Caco-2 (cell line): Measurements from ENCODE around the gene CGA. TPM values are rescaled to one million over a fixed set of nuclear protein-coding genes. Genes with fewer than 3 reads are reported as not detected.

ENCODE experiments used
- BruUV-seq: library from RNA; stranded (reverse); fragments of 400-500 nt; replicated peaks from 2 replicates; lab custom pipeline; 2021; lab: Mats Ljungman, UMichigan
- CTCF ChIA-PET: fragments of 300-600 bp; sonication (Branson Sonifier 250); formaldehyde crosslinking; loops from one replicate; lab custom pipeline; 2022; ENCODE audit warnings: antibody characterized with exemption; lab: Charles Lee
- POLR2A ChIA-PET: fragments of 300-600 bp; sonication (Branson Sonifier 250); formaldehyde crosslinking; loops from one replicate; lab custom pipeline; 2022; ENCODE audit warnings: antibody characterized with exemption; lab: Charles Lee
- DNase-seq, 2 experiments: peaks; one replicate each; pipeline versions ENCODE4 v3.0.0 to v3.0.0-alpha.2; 2020 to 2022
- H3K27me3 ChIP-seq: replicated peaks from 2 replicates; pipeline ENCODE4 v1.6.0; 2011; ENCODE audit warnings: low read length; ENCODE audit not compliant: control insufficient read depth, insufficient read depth
- H3K36me3 ChIP-seq: 2 replicates; pipeline ENCODE4 v1.5.1; 2011; ENCODE audit warnings: low read length; ENCODE audit not compliant: control insufficient read depth, insufficient read depth
- H3K4me1 ChIP-seq: fragments of 250-450 bp; sonication (Bioruptor Pico); 2 replicates; pipeline ENCODE4 v1.5.1; 2020; ENCODE audit warnings: mild to moderate bottlenecking
- H3K4me3 ChIP-seq: 2 replicates; pipeline ENCODE4 v1.5.1; 2011; ENCODE audit warnings: low read depth, mild to moderate bottlenecking, control low read depth, low read length
- H3K9me3 ChIP-seq: fragments of 250-450 bp; sonication (Bioruptor Pico); 2 replicates; pipeline ENCODE4 v1.5.1; 2020; ENCODE audit warnings: mild to moderate bottlenecking, moderate library complexity
- H3K27ac Mint-ChIP-seq: one replicate; pipeline ENCODE4 v1.8.0; 2022; ENCODE audit warnings: mixed read lengths; ENCODE audit not compliant: unreplicated experiment
- H3K27me3 Mint-ChIP-seq: one replicate; pipeline ENCODE4 v1.8.0; 2022; ENCODE audit warnings: mixed read lengths; ENCODE audit not compliant: insufficient read depth, unreplicated experiment
- H3K36me3 Mint-ChIP-seq: one replicate; pipeline ENCODE4 v1.8.0; 2022; ENCODE audit warnings: mild to moderate bottlenecking, mixed read lengths; ENCODE audit not compliant: insufficient read depth, unreplicated experiment
- H3K4me1 Mint-ChIP-seq: one replicate; pipeline ENCODE4 v1.8.0; 2022; ENCODE audit warnings: low read depth, mixed read lengths; ENCODE audit not compliant: unreplicated experiment
- H3K4me3 Mint-ChIP-seq: one replicate; pipeline ENCODE4 v1.8.0; 2022; ENCODE audit warnings: mild to moderate bottlenecking, moderate library complexity, mixed read lengths; ENCODE audit not compliant: unreplicated experiment
- H3K9me3 Mint-ChIP-seq: one replicate; pipeline ENCODE4 v1.8.0; 2022; ENCODE audit warnings: mixed read lengths; ENCODE audit not compliant: unreplicated experiment
- intact Hi-C: fragments of 100-400 bp; cut with micrococcal nuclease; formaldehyde crosslinking; loops from one replicate; pipeline ENCODE4 v1.10.0; 2022; ENCODE audit not compliant: unreplicated experiment
- total RNA-seq: library from RNA; stranded (reverse); gene quantifications from 2 replicates; pipeline ENCODE4 v1.2.3, GENCODE V29; 2022
- TF ChIP-seq, protein P1 (sequence below), 2 experiments: fragments of 200-600 bp in 1 of 2; IDR thresholded peaks; 1 replicate in 1 of 2; 2 replicates in 1 of 2; pipeline versions ENCODE4 v1.5.1 to v1.8.0; 2011 to 2022; ENCODE audit warnings: antibody characterized with exemption in 1 of 2, control low read depth in 1 of 2, inconsistent platforms in 1 of 2, low read depth in 1 of 2, low read length in 1 of 2, mild to moderate bottlenecking in 1 of 2, moderate library complexity in 1 of 2; ENCODE audit not compliant: insufficient read depth in 1 of 2, severe bottlenecking in 1 of 2, unreplicated experiment in 1 of 2

CGA gene
- total RNA-seq, 1 experiment from 2014 or later: not detected

DNA sequence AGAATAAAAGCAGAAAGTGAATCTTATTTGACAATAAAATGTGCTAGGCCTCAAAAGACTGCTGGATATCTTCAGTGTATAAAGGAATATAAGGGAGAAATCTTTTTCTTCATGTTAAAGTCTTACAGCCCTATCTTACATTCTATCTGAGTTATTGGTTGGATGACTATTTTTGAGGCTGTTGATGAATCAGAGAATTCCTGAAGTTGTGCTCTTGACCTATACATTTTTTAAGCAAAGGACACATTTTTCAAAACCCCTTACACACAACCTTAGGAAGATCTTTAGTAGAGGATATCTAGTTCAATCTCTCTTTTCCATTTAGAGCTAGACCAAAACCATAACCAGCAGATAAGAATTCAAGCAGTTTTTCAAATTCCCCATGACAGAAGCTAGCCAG lies 10.9 kb upstream of the CGA start:
- BruUV-seq: no TSS peak
- ChIA-PET CTCF (no interaction called here), POLR2A (no interaction called here)
- Histone ChIP-seq H3K27me3 (no peaks in the 10 kb centered on the region), H3K4me1 (no peaks in the 10 kb centered on the region), H3K36me3 (no peaks in the 10 kb centered on the region), H3K4me3 (no peak overlapping the region), H3K9me3 (no peaks in the 10 kb centered on the region)
- no peak for DNase-seq
- H3K9me3 Mint-ChIP-seq: no peaks in the 10 kb centered on the region
- H3K27ac Mint-ChIP-seq: no peak overlapping the region
- TF ChIP-seq, protein P1, sequence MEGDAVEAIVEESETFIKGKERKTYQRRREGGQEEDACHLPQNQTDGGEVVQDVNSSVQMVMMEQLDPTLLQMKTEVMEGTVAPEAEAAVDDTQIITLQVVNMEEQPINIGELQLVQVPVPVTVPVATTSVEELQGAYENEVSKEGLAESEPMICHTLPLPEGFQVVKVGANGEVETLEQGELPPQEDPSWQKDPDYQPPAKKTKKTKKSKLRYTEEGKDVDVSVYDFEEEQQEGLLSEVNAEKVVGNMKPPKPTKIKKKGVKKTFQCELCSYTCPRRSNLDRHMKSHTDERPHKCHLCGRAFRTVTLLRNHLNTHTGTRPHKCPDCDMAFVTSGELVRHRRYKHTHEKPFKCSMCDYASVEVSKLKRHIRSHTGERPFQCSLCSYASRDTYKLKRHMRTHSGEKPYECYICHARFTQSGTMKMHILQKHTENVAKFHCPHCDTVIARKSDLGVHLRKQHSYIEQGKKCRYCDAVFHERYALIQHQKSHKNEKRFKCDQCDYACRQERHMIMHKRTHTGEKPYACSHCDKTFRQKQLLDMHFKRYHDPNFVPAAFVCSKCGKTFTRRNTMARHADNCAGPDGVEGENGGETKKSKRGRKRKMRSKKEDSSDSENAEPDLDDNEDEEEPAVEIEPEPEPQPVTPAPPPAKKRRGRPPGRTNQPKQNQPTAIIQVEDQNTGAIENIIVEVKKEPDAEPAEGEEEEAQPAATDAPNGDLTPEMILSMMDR (IDR thresholded peaks at IDR 0.05; ENCODE audit: insufficient read depth in 1 of 2, low read depth in 1 of 2, low read length in 1 of 2, severe bottlenecking in 1 of 2, unreplicated experiment in 1 of 2): no peak
- intact Hi-C loops: no loop called here
- no peaks in the 10 kb centered on the region for H3K4me1 Mint-ChIP-seq
- H3K4me3 Mint-ChIP-seq: no peak overlapping the region
- no peaks in the 10 kb centered on the region for H3K27me3 Mint-ChIP-seq
- no peaks in the 10 kb centered on the region for H3K36me3 Mint-ChIP-seq

DNA sequence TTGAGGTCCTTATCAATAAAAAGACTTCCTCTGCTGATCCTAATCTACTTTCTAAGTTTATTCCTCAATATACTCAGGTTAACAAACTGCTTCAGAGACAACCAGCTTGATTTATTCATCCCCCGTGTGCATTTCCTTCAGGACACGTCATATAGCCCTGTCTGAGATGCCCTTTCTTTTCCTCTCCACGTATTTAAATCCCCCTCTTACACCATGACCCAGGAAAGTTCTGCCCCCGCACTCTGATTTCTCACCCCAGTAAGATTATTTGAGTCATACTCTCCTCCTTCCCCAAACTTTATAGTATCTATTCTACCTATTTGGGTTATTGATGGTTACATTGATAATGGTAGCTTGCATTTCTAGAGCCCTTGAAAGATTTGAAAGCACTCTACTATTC lies 9.8 kb upstream of the CGA start:
- ChIA-PET POLR2A (no interaction called here), CTCF (no interaction called here)
- H3K36me3 ChIP-seq: no peaks in the 10 kb centered on the region
- H3K4me1 Mint-ChIP-seq: peaks cover 5% of the 10 kb centered on the region
- no peaks in the 10 kb centered on the region; the same call in 1 of the 2 replicates for H3K4me1 ChIP-seq
- intact Hi-C loops: no loop called here
- DNase-seq: no peak
- no TSS peak for BruUV-seq
- H3K9me3 ChIP-seq: no peaks in the 10 kb centered on the region
- H3K27me3 Mint-ChIP-seq: no peaks in the 10 kb centered on the region
- H3K27ac Mint-ChIP-seq: no peak overlapping the region
- H3K9me3 Mint-ChIP-seq: no peaks in the 10 kb centered on the region
- H3K36me3 Mint-ChIP-seq: no peaks in the 10 kb centered on the region
- TF ChIP-seq, protein P1 (IDR thresholded peaks at IDR 0.05; ENCODE audit: insufficient read depth in 1 of 2, low read depth in 1 of 2, low read length in 1 of 2, severe bottlenecking in 1 of 2, unreplicated experiment in 1 of 2): no peak
- no peak overlapping the region for H3K4me3 ChIP-seq
- H3K27me3 ChIP-seq: no peaks in the 10 kb centered on the region
- no peak overlapping the region for H3K4me3 Mint-ChIP-seq

DNA sequence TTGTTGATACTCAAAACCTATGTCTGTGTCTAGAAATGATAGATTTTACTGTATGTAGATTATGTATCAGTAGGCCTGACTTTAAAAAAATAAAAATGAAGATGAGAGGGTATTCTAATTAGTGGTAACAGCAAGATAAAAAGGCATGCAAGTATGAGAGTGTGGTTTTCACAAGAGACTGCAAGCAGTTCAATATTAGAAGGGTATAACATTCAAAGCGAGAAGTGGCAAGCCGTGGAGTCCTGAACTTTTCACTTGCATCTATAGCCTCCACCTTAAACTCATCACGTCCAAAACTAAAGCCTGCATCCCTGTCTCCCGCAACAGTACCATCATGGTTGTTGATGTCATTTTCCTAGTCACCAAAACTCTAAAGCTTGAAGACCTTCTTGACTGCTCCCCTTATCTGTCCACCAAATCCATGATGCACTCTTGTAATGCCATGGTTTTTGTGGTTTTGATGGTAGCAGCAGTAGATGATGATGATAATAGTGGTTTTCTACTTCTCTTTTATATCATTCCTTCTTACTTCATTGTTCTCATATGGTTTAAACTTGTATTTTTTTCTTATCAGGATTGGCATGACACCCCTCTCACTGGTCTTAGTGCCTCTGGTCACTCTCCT lies 9.2 kb upstream of the CGA start:
- H3K36me3 Mint-ChIP-seq: no peaks in the 10 kb centered on the region
- TF ChIP-seq, protein P1 (IDR thresholded peaks at IDR 0.05; ENCODE audit: insufficient read depth in 1 of 2, low read depth in 1 of 2, low read length in 1 of 2, severe bottlenecking in 1 of 2, unreplicated experiment in 1 of 2): no peak
- DNase-seq: no peak
- Histone ChIP-seq H3K36me3 (no peaks in the 10 kb centered on the region), H3K27me3 (no peaks in the 10 kb centered on the region), H3K4me1 (peaks cover 4% of the 10 kb centered on the region; the same call in 1 of the 2 replicates), H3K4me3 (no peak overlapping the region), H3K9me3 (no peaks in the 10 kb centered on the region)
- H3K27me3 Mint-ChIP-seq: no peaks in the 10 kb centered on the region
- H3K27ac Mint-ChIP-seq: no peak overlapping the region
- intact Hi-C loops: no loop called here
- ChIA-PET POLR2A (no interaction called here), CTCF (no interaction called here)
- H3K4me1 Mint-ChIP-seq: peaks cover 11% of the 10 kb centered on the region
- BruUV-seq: no TSS peak
- H3K4me3 Mint-ChIP-seq: no peak overlapping the region
- H3K9me3 Mint-ChIP-seq: no peaks in the 10 kb centered on the region
